Panc1 (cell line): ENCODE measurements around the gene FGFBP1. TPM values are rescaled to one million over a fixed set of nuclear protein-coding genes. Genes with fewer than 3 reads are reported as not detected.

Experiments used
- ATAC-seq: fragments of 200-7000 bp; cut with Tn5 transposase; 2 replicates; pipeline ENCODE4 v1.9.1; 2020; ENCODE audit warnings: mild to moderate bottlenecking, moderate library complexity
- BruUV-seq: library from RNA; stranded (reverse); fragments of 400-500 nt; replicated peaks from 2 replicates; lab custom pipeline; 2021; lab: Mats Ljungman, UMichigan
- CTCF ChIA-PET: fragments of 300-600 bp; sonication (Branson Sonifier 250); formaldehyde crosslinking; loops from one replicate; lab custom pipeline; 2022; ENCODE audit warnings: antibody characterized with exemption; lab: Charles Lee
- POLR2A ChIA-PET: fragments of 300-600 bp; sonication (Branson Sonifier 250); formaldehyde crosslinking; loops from one replicate; lab custom pipeline; 2022; ENCODE audit warnings: antibody characterized with exemption; lab: Charles Lee
- DNase-seq: peaks from one replicate; pipeline ENCODE4 v3.0.0-alpha.2; 2010; ENCODE audit warnings: low read depth, low spot score
- H3K27ac ChIP-seq: 2 replicates; pipeline ENCODE4 v1.5.1; 2011; ENCODE audit warnings: mild to moderate bottlenecking, low read length, inconsistent platforms
- H3K27me3 ChIP-seq: fragments of 200-500 bp; sonication (Bioruptor generic); 2 replicates; pipeline ENCODE4 v1.6.0; 2014; ENCODE audit warnings: low read length, inconsistent platforms; ENCODE audit not compliant: control insufficient read depth, insufficient read depth
- H3K36me3 ChIP-seq: fragments of 200-500 bp; sonication (Bioruptor generic); 2 replicates; pipeline ENCODE4 v1.5.1; 2014; ENCODE audit warnings: inconsistent platforms, mild to moderate bottlenecking, low read length, moderate library complexity; ENCODE audit not compliant: control insufficient read depth, insufficient read depth
- H3K4me1 ChIP-seq: 2 replicates; pipeline ENCODE4 v1.5.1; 2011; ENCODE audit warnings: inconsistent platforms, mild to moderate bottlenecking, low read length, moderate library complexity; ENCODE audit not compliant: control insufficient read depth, insufficient read depth
- H3K4me3 ChIP-seq, 2 experiments: 2 replicates each; pipeline ENCODE4 v1.5.1; 2011 to 2012; ENCODE audit warnings: low read depth in 2 of 2, low read length in 2 of 2, mild to moderate bottlenecking in 2 of 2, inconsistent platforms in 1 of 2, moderate library complexity in 1 of 2
- H3K9me3 ChIP-seq: fragments of 200-500 bp; sonication (Bioruptor generic); 2 replicates; pipeline ENCODE4 v1.5.1; 2014; ENCODE audit warnings: low read depth, mild to moderate bottlenecking, inconsistent platforms, low read length, moderate library complexity; ENCODE audit not compliant: control insufficient read depth, insufficient read depth
- POLR2AphosphoS5 ChIP-seq: IDR thresholded peaks from 2 replicates; pipeline ENCODE4 v1.6.1; 2012; ENCODE audit warnings: mild to moderate bottlenecking, low read depth, low read length, moderate library complexity
- SIN3A ChIP-seq: IDR thresholded peaks from 2 replicates; pipeline ENCODE4 v1.6.1; 2012; ENCODE audit warnings: low read depth, mild to moderate bottlenecking, low read length, moderate library complexity, borderline replicate concordance; ENCODE audit not compliant: insufficient read depth
- TCF7L2 ChIP-seq: IDR thresholded peaks from 2 replicates; pipeline ENCODE4 v1.6.1; 2011; ENCODE audit warnings: mild to moderate bottlenecking, low read depth, low read length, inconsistent platforms
- in situ Hi-C: cut with HindIII; loops from 2 replicates; pipeline ENCODE4 v1.10.0; 2016; ENCODE audit warnings: low sequenced_read_pairs, low pct_unique_long_range_greater_than_20kb
- intact Hi-C: fragments of 100-400 bp; cut with micrococcal nuclease; formaldehyde crosslinking; loops from one replicate; pipeline ENCODE4 v1.10.0; 2022; ENCODE audit not compliant: unreplicated experiment
- total RNA-seq: library from RNA; stranded (reverse); gene quantifications from one replicate; pipeline ENCODE4 v1.2.1, GENCODE V29; 2021; ENCODE audit not compliant: unreplicated experiment
- TF ChIP-seq, protein P1 (sequence below), 2 experiments: IDR thresholded peaks; 2 replicates each; pipeline ENCODE4 v1.6.1; 2011 to 2012; ENCODE audit warnings: low read depth in 2 of 2, control low read depth in 1 of 2, low read length in 1 of 2, mild to moderate bottlenecking in 1 of 2, moderate library complexity in 1 of 2; ENCODE audit not compliant: insufficient read depth in 1 of 2
- TF ChIP-seq, protein P2 (sequence below): fragments of 450-650 bp; IDR thresholded peaks from 2 replicates; pipeline ENCODE4 v1.5.1; 2017; ENCODE audit warnings: mild to moderate bottlenecking

Gene FGFBP1
- total RNA-seq, 1 experiment from 2014 or later = 0.39 TPM

DNA sequence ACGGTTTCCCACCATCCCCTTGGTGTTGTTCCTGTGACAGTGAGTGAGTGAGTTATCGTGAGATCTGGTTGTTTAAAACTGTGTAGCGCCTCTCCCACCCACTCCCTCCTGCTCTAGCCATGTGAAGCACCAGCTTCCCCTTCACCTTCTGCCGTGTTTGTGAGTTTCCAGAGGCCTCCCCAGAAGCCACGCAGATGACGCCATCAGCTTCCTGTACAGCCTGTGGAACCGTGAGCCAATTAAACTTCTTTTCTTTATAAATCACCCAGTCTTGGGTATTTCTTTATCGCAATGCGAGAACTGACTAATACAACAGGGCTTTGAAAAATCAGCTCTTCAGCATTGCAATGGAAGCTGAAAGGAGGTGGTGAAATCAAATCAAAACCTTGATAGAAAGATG lies 50.0 kb downstream of the FGFBP1 start:
- no peaks in the 10 kb centered on the region for H3K27me3 ChIP-seq
- no peak overlapping the region for H3K27ac ChIP-seq
- no peaks in the 10 kb centered on the region for H3K4me1 ChIP-seq
- H3K4me3 ChIP-seq = no peak overlapping the region
- no peak for DNase-seq
- in situ Hi-C loops = no loop called here
- ChIA-PET POLR2A (no interaction called here), CTCF (interaction anchor here (0.6 kb wide), 1 partner anchor 12 kb away, joined by 5 read pairs; no protein-coding TSS in a partner anchor)
- H3K36me3 ChIP-seq = no peaks in the 10 kb centered on the region
- TF ChIP-seq POLR2AphosphoS5 (no peak), SIN3A (no peak), TCF7L2 (no peak)
- TF ChIP-seq, protein P1, sequence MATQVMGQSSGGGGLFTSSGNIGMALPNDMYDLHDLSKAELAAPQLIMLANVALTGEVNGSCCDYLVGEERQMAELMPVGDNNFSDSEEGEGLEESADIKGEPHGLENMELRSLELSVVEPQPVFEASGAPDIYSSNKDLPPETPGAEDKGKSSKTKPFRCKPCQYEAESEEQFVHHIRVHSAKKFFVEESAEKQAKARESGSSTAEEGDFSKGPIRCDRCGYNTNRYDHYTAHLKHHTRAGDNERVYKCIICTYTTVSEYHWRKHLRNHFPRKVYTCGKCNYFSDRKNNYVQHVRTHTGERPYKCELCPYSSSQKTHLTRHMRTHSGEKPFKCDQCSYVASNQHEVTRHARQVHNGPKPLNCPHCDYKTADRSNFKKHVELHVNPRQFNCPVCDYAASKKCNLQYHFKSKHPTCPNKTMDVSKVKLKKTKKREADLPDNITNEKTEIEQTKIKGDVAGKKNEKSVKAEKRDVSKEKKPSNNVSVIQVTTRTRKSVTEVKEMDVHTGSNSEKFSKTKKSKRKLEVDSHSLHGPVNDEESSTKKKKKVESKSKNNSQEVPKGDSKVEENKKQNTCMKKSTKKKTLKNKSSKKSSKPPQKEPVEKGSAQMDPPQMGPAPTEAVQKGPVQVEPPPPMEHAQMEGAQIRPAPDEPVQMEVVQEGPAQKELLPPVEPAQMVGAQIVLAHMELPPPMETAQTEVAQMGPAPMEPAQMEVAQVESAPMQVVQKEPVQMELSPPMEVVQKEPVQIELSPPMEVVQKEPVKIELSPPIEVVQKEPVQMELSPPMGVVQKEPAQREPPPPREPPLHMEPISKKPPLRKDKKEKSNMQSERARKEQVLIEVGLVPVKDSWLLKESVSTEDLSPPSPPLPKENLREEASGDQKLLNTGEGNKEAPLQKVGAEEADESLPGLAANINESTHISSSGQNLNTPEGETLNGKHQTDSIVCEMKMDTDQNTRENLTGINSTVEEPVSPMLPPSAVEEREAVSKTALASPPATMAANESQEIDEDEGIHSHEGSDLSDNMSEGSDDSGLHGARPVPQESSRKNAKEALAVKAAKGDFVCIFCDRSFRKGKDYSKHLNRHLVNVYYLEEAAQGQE (IDR thresholded peaks at IDR 0.05; ENCODE audit: insufficient read depth in 1 of 2, low read depth in 2 of 2, low read length in 1 of 2) = no peak
- TF ChIP-seq, protein P2, sequence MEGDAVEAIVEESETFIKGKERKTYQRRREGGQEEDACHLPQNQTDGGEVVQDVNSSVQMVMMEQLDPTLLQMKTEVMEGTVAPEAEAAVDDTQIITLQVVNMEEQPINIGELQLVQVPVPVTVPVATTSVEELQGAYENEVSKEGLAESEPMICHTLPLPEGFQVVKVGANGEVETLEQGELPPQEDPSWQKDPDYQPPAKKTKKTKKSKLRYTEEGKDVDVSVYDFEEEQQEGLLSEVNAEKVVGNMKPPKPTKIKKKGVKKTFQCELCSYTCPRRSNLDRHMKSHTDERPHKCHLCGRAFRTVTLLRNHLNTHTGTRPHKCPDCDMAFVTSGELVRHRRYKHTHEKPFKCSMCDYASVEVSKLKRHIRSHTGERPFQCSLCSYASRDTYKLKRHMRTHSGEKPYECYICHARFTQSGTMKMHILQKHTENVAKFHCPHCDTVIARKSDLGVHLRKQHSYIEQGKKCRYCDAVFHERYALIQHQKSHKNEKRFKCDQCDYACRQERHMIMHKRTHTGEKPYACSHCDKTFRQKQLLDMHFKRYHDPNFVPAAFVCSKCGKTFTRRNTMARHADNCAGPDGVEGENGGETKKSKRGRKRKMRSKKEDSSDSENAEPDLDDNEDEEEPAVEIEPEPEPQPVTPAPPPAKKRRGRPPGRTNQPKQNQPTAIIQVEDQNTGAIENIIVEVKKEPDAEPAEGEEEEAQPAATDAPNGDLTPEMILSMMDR = no peak
- BruUV-seq = no TSS peak
- H3K9me3 ChIP-seq = no peaks in the 10 kb centered on the region
- intact Hi-C loops = no loop called here
- no peak for ATAC-seq

Other genes starting within 250 kb of the FGFBP1 start
- 3.0 TPM for gene BST1, start 235.7 kb downstream of the FGFBP1 start, total RNA-seq
- 0.15 TPM for gene CD38, start 160.4 kb downstream of the FGFBP1 start, total RNA-seq
- gene FGFBP2, start 24.4 kb upstream of the FGFBP1 start, total RNA-seq = 0.33 TPM
- 0.18 TPM for gene PROM1, start 145.3 kb upstream of the FGFBP1 start, total RNA-seq